ENCODE results near the gene PLPPR3. TPM values are rescaled to one million over a fixed set of nuclear protein-coding genes. Genes with fewer than 3 reads are reported as not detected.
A peak's percentile ranks its signal among the peaks of the same experiment; 100 is the strongest.

The PLPPR3 gene
- total RNA-seq, 1 experiment from 2014 or later = not detected

GRCh38 chr19:813219-814151 lies 8.3 kb downstream of the PLPPR3 start:
- ChIA-PET CTCF (no interaction called here), POLR2A (interaction anchor here (1.1 kb wide), 1 partner anchor 44 kb away, joined by 3 read pairs; no protein-coding TSS in a partner anchor)
- no peaks in the 10 kb centered on the region for H3K27me3 Mint-ChIP-seq (ENCODE audit: insufficient read depth, unreplicated experiment)
- TF ChIP-seq CTCF (IDR thresholded peaks at IDR 0.05; ENCODE audit: unreplicated experiment) = no peak
- no peak for DNase-seq (ENCODE audit: unreplicated experiment)
- H3K4me1 Mint-ChIP-seq (ENCODE audit: insufficient read depth, unreplicated experiment) = peaks cover 12% of the 10 kb centered on the region
- H3K27ac Mint-ChIP-seq (ENCODE audit: low read depth, unreplicated experiment) = no peak overlapping the region
- no TSS peak for BruUV-seq (replicated peaks)
- peaks cover 9% of the 10 kb centered on the region for H3K9me3 Mint-ChIP-seq (ENCODE audit: unreplicated experiment)
- no peak overlapping the region for H3K4me3 Mint-ChIP-seq (ENCODE audit: unreplicated experiment)
- intact Hi-C loops (cut with micrococcal nuclease) = no loop called here
- peaks cover 65% of the 10 kb centered on the region for H3K36me3 Mint-ChIP-seq (ENCODE audit: insufficient read depth, unreplicated experiment)

- Mint-ChIP-seq H3K27ac (ENCODE audit: low read depth, unreplicated experiment) (no peak overlapping the region), H3K36me3 (ENCODE audit: insufficient read depth, unreplicated experiment) (peaks cover 69% of the 10 kb centered on the region), H3K4me1 (ENCODE audit: insufficient read depth, unreplicated experiment) (peaks cover 12% of the 10 kb centered on the region), H3K4me3 (ENCODE audit: unreplicated experiment) (no peak overlapping the region), H3K27me3 (ENCODE audit: insufficient read depth, unreplicated experiment) (no peaks in the 10 kb centered on the region), H3K9me3 (ENCODE audit: unreplicated experiment) (peaks cover 9% of the 10 kb centered on the region)
- intact Hi-C loops (cut with micrococcal nuclease) = no loop called here
- TF ChIP-seq CTCF (IDR thresholded peaks at IDR 0.05; ENCODE audit: unreplicated experiment) = no peak
- no TSS peak for BruUV-seq (replicated peaks)
- ChIA-PET CTCF (no interaction called here), POLR2A (interaction anchor here (1.1 kb wide), 1 partner anchor 43 kb away, joined by 3 read pairs; no protein-coding TSS in a partner anchor)
- no peak for DNase-seq (ENCODE audit: unreplicated experiment)
Measured at GRCh38 chr19:812747-813218, 9.0 kb downstream of the PLPPR3 start.

- Mint-ChIP-seq H3K4me1 (ENCODE audit: insufficient read depth, unreplicated experiment) (peaks cover 12% of the 10 kb centered on the region), H3K4me3 (ENCODE audit: unreplicated experiment) (no peak overlapping the region), H3K9me3 (ENCODE audit: unreplicated experiment) (peaks cover 9% of the 10 kb centered on the region), H3K36me3 (ENCODE audit: insufficient read depth, unreplicated experiment) (peaks cover 75% of the 10 kb centered on the region), H3K27me3 (ENCODE audit: insufficient read depth, unreplicated experiment) (no peaks in the 10 kb centered on the region), H3K27ac (ENCODE audit: low read depth, unreplicated experiment) (no peak overlapping the region)
- intact Hi-C loops (cut with micrococcal nuclease) = no loop called here
- no TSS peak for BruUV-seq (replicated peaks)
- ChIA-PET POLR2A (no interaction called here), CTCF (no interaction called here)
- DNase-seq (ENCODE audit: unreplicated experiment) = no peak
- no peak for TF ChIP-seq CTCF (IDR thresholded peaks at IDR 0.05; ENCODE audit: unreplicated experiment)
Measured at GRCh38 chr19:812049-812746, 9.6 kb downstream of the PLPPR3 start.

- BruUV-seq (replicated peaks) = TSS peak; percentile 63
- peaks cover 6% of the 10 kb centered on the region for H3K4me1 Mint-ChIP-seq (ENCODE audit: insufficient read depth, unreplicated experiment)
- ChIA-PET CTCF (no interaction called here), POLR2A (interaction anchor here (0.7 kb wide), 1 partner anchor 12 kb away, joined by 3 read pairs; no protein-coding TSS in a partner anchor)
- no peaks in the 10 kb centered on the region for H3K27me3 Mint-ChIP-seq (ENCODE audit: insufficient read depth, unreplicated experiment)
- peaks cover 6% of the 10 kb centered on the region for H3K9me3 Mint-ChIP-seq (ENCODE audit: unreplicated experiment)
- H3K27ac Mint-ChIP-seq (ENCODE audit: low read depth, unreplicated experiment) = no peak overlapping the region
- no peak for TF ChIP-seq CTCF (IDR thresholded peaks at IDR 0.05; ENCODE audit: unreplicated experiment)
- H3K4me3 Mint-ChIP-seq (ENCODE audit: unreplicated experiment) = no peak overlapping the region
- DNase-seq (ENCODE audit: unreplicated experiment) = no peak
- peaks cover 79% of the 10 kb centered on the region for H3K36me3 Mint-ChIP-seq (ENCODE audit: insufficient read depth, unreplicated experiment)
- intact Hi-C loops (cut with micrococcal nuclease) = no loop called here
Measured at GRCh38 chr19:811506-812048, 10.2 kb downstream of the PLPPR3 start.
